SIG-M5 (cell line): ENCODE results near the gene TRPV6.

ENCODE experiments used
- DNase-seq: peaks from one replicate; lab custom pipeline; 2025; lab: John Stamatoyannopoulos, UW

The TRPV6 gene

DNA sequence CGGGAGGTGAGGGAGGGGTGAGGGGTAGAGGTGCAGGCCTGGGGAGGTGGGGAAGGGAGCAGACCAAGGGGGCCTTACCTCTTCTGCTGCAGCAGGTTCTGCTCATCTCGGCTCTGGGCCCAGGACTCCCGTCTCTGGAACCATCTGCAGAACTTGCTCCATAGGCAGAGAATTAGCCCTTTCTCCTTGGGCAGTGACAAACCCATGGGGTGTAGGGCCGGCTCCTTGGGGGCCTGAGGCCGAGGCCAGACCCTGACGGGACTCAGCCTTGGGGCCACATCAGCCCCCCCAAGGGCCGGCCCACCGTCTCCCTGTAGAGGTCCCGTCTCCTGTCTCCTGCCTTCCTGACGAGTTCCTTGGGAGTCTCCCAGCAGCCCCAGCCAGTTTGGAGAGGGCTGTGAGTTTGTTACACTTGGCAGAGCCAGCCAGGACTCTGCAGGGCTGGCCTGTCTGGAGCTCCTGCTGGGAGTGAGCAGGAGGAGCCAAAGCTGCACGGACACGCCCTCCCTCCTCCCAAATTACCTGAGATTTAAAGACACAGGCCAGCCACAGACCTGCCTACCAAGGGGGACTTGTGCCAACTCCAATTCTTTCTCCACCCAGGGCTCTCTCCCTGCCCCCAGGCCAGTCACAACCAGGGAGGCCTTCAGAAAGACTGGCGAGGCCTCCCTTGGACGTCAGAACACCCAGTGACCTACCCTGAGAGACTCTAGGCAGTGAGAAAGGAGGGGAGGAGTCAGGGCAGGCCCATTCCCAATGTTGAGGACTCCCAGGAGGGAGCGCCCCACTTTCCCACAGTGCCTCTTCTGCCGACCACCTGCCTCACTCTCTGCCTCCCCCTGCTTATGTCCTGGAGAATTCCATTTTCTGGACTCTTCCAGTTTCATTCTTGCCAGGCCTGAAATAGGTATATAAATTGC is at the start of gene TRPV6:
TRPV6 (minus strand) TSS at position 435 of the 920 bp plus-strand sequence.
- DNase-seq = no peak

DNA sequence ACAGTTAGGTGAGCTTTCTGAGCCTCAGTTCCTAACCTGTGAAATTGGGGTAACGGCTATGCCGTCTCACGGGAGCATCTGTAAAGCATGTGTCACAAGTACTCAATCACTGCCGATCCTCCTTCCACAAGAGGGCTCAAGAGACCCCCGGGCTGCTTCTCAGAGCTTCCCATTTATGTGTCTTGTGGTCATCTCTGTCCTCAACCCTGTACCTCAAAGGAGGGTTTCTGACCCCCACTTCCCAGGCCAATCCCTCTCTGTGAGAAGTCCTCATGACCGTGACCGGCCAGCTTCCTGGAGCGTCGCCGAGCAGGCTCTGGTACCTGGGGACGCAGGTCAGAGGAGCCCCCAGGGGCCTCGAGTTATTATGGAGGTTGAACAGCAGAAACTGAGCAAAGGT is 48.5 kb upstream of the TRPV6 start:
- no peak for DNase-seq

DNA sequence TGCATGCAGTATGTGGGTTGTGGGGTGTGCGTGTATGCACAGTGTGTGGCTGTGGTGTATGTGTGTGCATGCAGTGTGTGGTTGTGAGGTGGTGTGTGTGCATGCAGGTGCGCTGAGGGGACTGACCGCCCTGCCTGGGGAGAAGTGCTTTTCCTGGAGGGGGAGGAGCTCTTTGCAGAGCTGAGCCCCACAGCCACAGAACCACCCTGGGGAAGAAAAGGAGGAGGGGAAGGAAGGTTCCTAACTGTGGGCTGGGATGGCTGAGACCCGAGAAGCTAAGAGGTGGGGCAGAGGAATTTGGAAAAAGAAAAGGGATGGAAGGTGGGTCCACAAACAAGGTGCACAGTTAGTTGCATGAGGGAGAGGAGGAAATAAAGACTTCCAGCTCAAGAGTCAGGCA is 48.1 kb upstream of the TRPV6 start, which contains the start of gene TRPV5:
TRPV5 (minus strand) TSS at position 123 of the 400 bp plus-strand sequence. CDS start 287 bp downstream, outside the sequence.
- DNase-seq = no peak

DNA sequence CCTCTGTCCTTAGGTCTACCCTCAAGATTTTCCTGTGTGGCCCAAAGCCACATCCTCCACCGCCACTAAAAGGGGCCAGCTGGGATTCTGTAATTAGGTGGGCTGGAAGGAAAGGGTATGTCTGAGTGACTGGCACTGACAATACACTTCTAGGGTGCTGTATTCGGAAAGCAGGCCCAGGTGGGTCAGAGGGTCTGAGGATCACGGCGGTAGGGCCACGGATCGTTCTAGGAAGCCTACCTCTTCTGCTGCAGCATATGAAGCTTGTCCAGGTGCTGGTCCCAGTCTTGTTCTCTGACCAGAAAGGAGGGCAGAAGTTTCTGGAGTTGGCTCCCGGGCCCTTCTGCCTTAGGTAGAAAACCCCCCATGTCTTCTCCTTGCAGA is 47.5 kb upstream of the TRPV6 start:
- DNase-seq = no peak

DNA sequence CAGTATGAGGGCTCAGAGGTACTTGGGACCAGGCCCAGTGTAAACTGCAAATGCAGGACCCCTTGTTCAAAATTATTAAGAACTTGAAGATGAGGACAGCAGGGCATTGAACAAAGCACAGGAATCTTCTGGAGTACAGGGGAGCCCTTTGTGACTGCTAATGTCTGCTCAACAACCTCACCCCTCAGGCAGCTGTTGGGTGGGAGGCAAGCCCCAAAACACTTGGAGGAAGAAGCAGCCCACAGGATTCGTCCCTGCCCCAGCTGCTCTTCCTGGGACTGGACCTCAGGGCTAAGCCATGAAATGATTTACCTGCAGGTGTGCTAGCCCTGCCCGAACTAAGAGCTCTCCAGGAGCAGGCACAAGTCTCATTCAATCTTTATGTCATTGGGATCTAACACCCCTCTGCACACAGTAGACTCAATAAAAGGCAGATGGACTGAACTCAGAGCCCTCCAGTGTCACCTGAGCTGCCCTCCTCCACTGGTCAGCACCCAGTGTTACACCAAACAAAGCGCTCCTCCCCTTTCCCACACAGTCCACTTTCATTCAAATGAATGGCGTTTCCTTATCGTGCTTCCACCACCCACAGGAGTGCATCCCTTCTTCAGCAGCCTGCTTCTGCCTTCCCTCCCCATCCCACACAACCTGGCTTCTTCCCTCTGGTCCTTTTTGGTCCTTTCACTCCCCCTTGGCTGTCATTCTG is 47.0 kb upstream of the TRPV6 start:
- no peak for DNase-seq

DNA sequence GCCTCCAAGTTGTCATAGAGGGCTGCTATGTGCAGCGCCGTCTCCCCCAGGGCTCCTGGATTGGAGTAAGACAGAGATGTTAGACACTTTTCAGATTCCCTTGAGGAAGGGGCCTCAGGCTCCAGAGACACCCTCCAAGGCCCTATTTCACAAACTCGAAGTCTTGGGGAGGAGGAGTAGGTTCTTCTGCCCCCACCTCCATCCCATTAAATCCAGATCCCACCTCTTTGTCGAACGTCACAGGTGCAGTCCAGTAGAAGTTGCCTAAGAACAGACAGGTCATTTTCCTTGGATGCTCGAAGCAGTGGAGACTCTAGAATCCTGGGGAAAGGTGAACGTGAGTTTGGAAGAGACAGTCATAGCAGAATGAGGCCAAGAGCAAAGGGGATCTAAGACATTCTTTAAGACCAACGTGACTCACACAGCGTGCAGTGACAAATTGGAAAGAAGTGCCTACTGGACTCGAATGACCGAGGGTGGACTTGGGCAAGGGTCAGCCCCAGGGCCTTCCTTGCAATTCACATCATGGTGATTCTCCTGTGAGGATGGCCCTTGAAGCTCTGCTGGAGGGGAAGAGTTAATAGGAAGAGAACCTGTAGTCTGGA is 44.7 kb upstream of the TRPV6 start:
- DNase-seq = no peak

DNA sequence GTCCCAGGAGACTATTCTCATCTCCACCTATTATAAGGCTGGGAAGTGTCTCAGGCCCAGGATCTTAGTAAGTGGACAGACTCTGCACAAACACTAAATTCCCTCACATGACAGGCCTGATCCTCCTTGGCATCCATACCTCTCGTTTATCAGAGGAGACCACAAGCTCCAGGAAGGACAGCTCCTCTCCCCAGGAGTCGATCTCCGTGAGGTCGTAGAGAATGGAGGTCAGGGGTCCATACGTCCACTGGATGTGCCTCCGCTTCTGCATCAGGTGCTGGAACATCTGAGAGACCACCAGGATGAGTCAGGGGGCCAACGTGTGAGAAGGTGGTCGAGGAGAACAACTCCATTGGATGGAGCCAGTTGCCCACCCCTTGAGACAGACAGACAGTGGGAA is 42.4 kb upstream of the TRPV6 start:
- no peak for DNase-seq

DNA sequence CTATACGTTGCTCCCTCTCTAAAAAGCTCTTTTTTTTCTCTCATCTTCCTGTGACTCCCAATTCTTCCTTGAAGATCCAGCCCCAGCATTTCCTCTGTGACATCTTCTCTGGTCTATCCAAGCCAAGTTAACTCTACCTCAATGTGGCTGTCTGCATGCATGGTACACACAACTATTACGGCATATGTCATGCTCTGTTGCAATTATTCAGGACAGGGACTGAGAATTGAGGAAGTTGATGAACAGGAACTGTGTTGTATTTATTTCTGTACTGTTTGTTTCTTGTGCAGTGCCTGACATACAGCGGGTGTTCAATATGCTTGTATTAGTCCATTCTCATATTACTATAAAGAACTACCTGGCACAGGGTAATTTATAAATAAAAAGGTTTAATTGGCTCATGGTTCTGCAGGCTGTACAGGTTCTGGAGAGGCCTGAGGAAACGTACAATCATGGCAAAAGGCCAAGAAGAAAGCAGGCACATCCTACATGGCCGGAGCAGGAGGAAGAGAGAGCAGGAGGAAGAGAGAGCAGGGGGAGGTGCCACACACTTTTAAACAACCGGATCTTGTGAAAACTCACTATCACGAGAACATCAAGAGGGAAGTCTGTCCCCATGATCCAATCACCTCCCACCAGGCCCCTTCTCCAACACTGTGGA is 41.7 kb upstream of the TRPV6 start:
- peak; percentile 81 for DNase-seq

DNA sequence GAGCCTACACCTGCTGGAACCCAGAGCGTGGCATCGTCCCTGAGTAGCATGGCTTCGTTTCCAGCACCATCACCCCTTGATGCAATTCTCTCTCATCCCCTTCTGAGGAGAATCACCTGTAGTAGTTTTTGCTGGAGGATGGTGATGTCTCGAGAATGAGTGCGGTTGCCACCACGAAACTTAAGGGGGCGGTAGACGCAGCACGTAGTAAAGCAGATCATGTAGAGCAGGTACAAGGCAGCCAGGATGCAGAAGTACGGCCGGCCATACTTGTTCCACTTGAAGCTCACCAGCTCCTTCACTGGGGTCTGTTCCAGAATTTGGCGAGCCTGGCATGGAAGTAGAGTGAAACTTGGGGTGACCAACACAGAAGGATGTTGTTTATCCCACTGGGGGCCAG is 39.9 kb upstream of the TRPV6 start:
- no peak for DNase-seq

DNA sequence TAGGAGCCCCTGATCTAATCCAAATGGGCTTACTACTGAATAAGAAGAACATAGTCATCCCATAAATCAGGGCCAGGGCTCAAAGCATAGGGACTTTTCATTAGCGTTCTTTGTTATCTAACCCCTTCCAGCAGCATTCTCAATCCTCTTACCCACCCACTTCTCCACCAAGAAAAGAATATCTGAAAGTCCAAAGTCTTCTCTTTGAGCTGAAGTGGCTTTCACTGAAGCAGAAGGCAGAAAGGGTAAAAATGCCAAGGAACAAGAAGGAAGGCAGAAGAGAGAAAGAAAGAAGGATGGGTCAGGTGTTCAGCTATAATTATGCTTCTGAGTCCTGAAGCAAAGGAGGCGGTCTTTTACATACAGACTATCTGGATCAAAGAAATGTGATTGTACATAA is 37.8 kb upstream of the TRPV6 start:
- DNase-seq = no peak

DNA sequence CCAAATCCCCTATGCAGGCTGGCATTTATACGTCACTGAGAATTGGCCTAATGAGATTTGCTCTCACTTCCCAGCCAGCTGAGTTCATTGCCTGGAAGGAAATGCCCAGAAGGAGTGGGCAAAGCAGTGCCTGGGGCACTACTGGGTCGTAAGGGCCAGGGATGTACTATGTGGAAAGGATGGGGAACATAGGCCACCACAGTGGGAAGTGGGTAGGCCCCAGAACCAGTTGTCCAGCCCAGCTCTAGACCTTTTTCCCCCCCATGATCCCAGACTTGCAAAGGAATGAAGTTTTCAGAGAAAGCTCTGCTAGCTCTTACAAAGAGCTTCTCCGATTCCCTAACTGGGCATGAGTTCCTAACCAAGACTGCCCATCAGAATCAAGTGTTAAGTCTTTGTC is 34.1 kb upstream of the TRPV6 start:
- DNase-seq = no peak

DNA sequence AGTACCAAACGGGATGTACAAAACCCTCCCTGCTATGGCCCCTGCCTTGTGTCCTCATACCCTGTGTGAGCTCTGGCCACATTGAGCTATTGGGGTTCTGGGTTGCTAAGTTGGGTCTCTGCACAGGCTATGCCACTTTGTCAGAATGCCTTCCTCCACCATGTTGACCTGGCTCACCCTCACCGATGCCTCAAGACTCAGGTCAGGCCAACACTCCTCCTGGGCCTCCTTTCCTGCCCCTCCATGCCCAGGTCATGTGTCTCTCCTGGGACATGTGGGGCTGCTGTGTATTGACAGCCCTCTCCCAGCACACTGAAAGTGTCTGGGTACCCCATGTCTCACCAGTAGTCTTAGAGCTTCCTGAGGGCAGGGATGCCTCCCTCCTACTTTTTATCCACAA is 33.4 kb upstream of the TRPV6 start:
- no peak for DNase-seq

DNA sequence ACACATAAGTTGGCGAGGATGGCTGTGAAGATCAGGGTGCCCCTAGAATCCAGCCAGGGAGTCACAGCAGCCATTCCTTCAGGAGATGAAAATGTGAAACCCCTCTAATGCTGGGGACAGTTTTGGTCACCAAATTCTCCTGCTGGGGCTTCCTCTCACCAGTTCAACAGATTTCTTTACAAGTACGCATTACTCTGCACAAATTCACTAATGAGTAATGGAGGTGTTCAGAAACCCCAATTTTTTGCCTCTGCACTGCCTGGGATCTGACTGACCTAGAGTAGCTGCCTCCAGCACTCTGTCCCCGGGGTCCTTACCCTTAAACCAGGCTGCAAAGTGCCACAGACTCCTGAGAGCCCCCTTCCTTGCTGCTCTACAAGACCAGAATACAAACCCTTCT is 31.9 kb upstream of the TRPV6 start:
- no peak for DNase-seq

DNA sequence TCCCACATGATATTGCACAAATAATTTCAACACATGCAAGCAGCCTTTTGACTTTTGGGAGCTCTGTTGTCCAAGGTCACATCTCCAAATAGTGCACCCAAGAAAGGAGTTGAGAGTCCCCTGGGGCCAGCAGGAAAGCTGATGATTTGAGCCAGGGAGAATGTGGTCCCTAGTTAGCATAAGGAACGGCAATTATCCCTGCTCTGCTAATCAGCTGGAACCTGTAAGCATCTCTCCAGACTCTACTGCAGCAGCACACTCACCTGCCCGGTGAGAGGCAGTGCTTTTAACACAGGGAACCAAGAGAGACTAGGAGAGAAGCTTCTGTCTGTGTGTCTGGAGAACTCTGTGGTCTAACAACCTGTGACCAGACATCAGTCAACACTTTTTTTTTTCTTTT is 31.0 kb upstream of the TRPV6 start:
- DNase-seq = no peak

DNA sequence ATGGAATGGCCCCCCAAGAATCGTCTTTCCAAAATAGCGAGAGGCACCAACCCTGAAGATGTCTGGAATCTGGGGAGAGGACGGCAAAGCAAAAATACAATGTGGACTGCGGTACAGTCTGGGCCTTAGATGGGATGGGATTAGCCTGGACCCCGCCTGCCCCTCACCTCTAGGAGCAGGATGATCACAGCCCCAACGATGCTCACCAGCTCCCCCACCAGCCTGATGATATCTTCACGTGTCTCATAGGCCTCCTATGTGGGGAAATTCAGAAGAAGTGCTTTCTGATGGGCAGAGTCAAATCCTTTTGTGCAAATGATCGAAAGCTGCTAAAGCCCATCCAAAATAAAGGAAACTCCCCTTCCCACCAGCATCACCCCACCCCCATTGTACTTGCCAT is 29.8 kb upstream of the TRPV6 start:
- no peak for DNase-seq

DNA sequence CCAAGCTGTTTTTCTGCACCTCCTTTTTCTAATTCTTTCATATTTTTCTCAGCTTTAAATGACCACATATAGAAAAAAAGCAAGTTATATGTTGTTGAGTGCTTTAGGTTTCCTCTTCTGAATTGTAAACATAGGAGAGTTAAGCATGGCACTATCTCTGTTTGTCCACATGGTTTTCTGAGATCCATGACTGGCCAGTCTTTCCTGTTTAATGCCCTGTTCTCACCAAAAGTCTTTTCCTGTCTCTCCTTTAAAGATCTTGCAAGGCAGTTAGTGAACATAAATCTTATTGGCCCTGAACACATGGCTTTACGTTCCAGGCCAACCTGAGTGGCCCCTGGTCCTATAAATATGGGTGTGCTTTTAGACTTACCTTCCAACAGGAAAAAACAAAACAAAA is 28.6 kb upstream of the TRPV6 start:
- no peak for DNase-seq

DNA sequence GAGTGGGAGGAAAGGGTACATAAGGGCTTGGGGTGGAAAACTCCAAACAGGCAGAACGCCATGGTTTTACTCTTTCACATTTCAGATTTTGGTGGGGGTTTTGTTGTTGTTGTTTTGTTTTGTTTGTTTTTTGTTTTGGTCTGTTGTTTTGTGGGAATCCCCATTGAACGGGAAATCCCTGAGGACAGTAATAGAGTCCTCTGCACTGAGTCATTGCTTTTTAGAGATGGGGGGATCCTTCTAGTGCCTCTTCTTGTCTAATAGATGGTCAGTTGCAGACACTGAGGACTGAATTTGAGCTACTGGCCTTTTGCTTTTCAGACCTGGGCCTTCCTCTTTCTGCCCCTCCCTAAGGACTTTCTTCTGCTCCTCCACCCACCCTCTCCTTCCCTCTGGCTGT is 28.0 kb upstream of the TRPV6 start:
- no peak for DNase-seq

DNA sequence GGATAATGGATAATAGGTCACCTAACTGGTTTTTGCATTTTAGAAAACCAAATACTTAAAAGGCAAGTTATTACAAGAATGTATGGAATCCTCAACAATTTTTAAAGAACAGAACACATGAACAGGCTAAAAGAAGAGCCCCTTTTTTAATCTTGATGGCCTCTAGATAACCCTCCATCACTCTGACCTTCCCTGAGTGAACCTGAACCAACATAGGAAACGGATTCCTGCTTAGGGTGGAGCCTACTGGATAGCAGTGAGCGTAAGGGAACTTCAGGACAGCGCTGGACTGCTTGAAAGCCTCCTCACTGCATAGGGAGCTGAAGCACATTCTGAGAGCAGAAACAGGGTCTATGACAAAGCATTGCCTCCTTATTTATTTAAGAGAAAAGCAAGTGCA is 27.5 kb upstream of the TRPV6 start:
- no peak for DNase-seq

DNA sequence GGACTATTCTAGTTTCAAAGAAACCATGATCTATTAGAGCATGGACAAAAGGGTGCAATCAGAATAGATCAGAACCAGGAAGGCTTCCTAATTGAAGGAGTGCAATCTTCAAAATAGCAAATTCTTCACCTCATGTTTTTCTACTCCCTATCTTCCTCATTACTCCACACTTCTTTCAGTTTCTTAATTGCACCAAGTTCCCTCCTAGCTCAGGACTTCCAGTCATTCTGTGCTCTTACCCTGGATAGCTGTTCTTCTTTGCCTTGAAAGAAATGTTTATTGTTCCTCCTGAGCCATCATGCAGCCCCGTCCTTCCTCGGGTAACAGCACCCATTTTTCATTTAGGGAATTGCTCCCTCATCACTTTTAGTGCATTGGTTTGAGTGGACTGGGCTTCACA is 24.9 kb upstream of the TRPV6 start:
- DNase-seq = no peak

DNA sequence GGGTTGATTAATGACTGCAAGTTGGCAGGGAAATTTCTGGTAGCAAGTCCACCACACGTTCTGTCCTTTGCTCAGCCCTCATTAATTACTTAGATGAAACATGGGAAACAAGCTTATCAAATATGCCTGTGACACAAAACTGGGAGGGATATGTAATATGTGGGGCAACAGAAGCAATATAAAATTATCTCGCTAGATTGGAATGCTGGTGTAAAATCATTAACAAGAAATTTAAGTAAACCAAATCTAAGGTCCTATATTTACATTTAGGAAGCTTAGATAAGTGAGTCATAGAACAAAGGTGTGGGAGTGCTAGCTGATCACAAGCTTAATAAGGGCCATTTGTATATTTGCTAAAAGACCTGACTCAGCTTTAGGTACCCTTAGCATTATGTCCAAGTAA is 24.5 kb upstream of the TRPV6 start:
- DNase-seq = no peak

DNA sequence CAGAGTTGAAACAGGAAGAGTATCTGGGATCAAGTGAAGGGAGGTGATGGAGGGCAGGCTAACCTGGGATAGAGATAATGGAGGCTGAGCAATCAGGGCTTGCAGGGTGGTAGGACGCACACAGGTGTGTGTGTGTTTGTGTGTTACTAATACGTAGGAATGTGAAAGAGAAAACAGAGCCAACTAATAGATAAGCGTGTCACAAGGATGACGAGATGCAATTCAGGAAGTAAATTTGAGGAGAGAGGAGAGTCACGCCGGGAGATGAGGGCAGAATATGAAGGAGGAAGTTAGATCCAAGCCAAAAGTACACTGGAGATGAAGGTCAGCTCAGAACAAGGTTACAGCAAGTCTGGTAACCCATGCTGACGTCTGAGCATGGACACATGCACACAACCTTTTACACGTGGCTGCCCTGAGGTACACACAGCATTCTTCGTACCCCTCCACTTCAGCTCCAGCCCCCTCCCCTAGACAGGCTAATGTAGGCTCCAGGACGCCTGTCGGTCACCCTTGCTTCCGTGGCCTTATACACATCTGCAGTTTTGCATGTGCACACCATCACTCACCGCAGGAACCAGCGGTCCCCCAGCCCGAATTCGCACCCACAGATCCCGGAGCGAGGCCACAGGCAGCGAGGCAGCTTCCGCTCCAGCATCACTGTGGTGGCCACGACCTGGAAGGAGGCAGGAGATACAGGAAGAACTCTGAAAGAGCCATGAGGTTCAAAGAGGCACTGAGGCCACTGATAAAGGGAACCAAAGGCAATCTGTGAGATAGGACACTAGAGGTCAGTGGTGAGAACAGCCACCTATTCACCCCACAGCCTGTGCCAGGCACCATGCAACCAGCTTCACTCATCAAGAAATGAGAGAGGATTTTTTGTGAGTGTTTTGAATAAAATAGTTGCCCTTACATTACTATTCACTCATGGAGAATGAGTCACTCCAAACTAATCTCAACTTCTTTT is 23.7 kb upstream of the TRPV6 start:
- no peak for DNase-seq
